ENCODE data around the gene AHNAK2.

AHNAK2 gene

DNA sequence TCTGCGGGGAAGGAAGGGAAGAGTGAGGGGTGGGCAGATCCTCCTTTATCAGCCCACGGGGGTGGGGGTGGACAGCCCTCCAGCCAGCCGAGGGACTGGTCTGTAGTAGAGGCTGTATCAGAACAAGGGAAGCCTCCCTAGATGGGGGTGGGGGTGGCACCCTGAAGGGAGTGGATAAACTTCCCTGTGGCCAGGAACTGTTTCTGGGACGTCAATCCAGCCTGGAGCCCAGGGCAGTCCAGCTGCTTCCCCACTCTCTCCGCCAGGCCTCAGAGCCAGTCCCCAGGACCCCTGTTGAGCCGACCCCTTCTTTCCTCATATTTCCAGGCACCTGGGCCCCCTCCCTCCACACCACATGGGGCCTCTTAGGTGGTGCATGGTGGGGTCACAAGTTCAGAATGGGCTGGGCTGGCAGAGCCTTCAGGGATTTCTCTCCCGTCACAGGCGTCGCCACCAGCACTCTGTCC is 46.8 kb downstream of the AHNAK2 start:
- no peak overlapping the region for H3K4me3 ChIP-seq (ENCODE audit: low read length)
- H3K9ac ChIP-seq (ENCODE audit: low read length): no peak overlapping the region
- TF ChIP-seq EZH2phosphoT487 (IDR thresholded peaks at IDR 0.05; ENCODE audit: low read length) (no peak), EZH2 (optimal IDR thresholded peaks at IDR 0.05; ENCODE audit: low read depth, low read length) (no peak), CTCF (IDR thresholded peaks at IDR 0.05; ENCODE audit: low read length) (no peak)
- DNase-seq: no peak
- H2AFZ ChIP-seq (ENCODE audit: low read length): no peak overlapping the region
- H3F3A ChIP-seq (ENCODE audit: insufficient read depth, low read length): no peaks in the 10 kb centered on the region
- H3K27ac ChIP-seq (ENCODE audit: low read length): no peak overlapping the region
- no peaks in the 10 kb centered on the region for H4K20me1 ChIP-seq (ENCODE audit: insufficient read depth, low read length)
- H3K9me3 ChIP-seq (replicated peaks; ENCODE audit: insufficient read depth, low read length): no peaks in the 10 kb centered on the region
- no peak overlapping the region for H3K4me2 ChIP-seq (ENCODE audit: low read depth, low read length)
- H3K27me3 ChIP-seq (replicated peaks; ENCODE audit: insufficient read depth, low read length): 0 out of 2 replicates have a peak, but pooled peaks cover 6% of the 10 kb centered on the region
- H3K79me2 ChIP-seq (ENCODE audit: low read length): no peaks in the 10 kb centered on the region
- peaks cover 11% of the 10 kb centered on the region for H3K4me1 ChIP-seq (ENCODE audit: low read length)
- H3K9me2 ChIP-seq (replicated peaks; ENCODE audit: insufficient read depth, low read length): no peaks in the 10 kb centered on the region
- no peaks in the 10 kb centered on the region for H3K36me3 ChIP-seq (replicated peaks; ENCODE audit: insufficient read depth, low read length)

DNA sequence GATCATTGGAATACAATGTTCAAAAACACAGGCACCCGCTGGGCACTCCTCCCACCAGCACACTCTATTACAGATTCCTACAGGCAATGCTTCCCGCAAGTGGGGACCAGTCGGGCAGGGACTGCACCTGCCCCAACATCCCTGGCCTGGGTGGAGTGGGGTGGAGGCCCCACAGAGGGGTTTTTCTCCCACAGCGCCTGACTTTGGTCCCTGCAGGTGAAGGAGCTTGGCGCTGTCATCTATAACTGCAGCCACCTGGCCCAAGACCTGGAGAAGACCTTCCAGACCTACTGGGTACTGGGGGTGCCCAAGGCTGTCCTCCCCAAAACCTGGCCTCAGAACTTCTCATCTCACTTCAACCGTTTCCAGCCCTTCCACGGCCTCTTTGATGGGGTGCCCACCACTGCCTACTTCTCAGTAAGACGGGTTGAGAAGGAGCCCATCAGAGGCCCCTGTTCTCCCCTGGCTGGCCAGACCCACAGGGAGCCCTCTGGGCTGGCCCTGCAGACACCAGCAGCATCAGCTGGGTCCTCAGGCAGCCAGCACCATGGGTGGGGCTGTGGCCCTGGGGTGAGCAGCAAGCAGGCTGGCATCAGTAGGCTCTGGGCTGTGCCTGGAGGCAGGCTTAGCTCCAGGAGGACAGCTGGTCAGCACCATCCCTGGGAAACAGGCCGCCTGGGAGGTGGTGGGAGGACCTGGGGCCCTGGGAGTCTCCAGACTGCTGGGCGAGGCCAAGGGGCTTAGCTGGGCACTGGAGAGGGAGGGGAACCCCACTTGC is 47.5 kb downstream of the AHNAK2 start:
- Histone ChIP-seq H4K20me1 (ENCODE audit: insufficient read depth, low read length) (no peaks in the 10 kb centered on the region), H3K4me2 (ENCODE audit: low read depth, low read length) (no peak overlapping the region), H3K9me3 (replicated peaks; ENCODE audit: insufficient read depth, low read length) (no peaks in the 10 kb centered on the region), H3K36me3 (replicated peaks; ENCODE audit: insufficient read depth, low read length) (no peaks in the 10 kb centered on the region), H3K79me2 (ENCODE audit: low read length) (no peaks in the 10 kb centered on the region), H3K27ac (ENCODE audit: low read length) (no peak overlapping the region), H3K9ac (ENCODE audit: low read length) (no peak overlapping the region), H2AFZ (ENCODE audit: low read length) (no peak overlapping the region), H3K9me2 (replicated peaks; ENCODE audit: insufficient read depth, low read length) (no peaks in the 10 kb centered on the region), H3F3A (ENCODE audit: insufficient read depth, low read length) (no peaks in the 10 kb centered on the region), H3K4me3 (ENCODE audit: low read length) (no peak overlapping the region), H3K4me1 (ENCODE audit: low read length) (peaks cover 17% of the 10 kb centered on the region), H3K27me3 (replicated peaks; ENCODE audit: insufficient read depth, low read length) (0 out of 2 replicates have a peak, but pooled peaks cover 6% of the 10 kb centered on the region)
- no peak for DNase-seq
- no peak for TF ChIP-seq EZH2phosphoT487 (IDR thresholded peaks at IDR 0.05; ENCODE audit: low read length)
- TF ChIP-seq CTCF (IDR thresholded peaks at IDR 0.05; ENCODE audit: low read length): no peak
- no peak for TF ChIP-seq EZH2 (optimal IDR thresholded peaks at IDR 0.05; ENCODE audit: low read depth, low read length)

- Histone ChIP-seq H3K9ac (ENCODE audit: low read length) (no peak overlapping the region), H3K27me3 (replicated peaks; ENCODE audit: insufficient read depth, low read length) (0 out of 2 replicates have a peak, but pooled peaks cover 3% of the 10 kb centered on the region), H2AFZ (ENCODE audit: low read length) (no peak overlapping the region), H3K27ac (ENCODE audit: low read length) (no peak overlapping the region), H3F3A (ENCODE audit: insufficient read depth, low read length) (no peaks in the 10 kb centered on the region), H3K4me3 (ENCODE audit: low read length) (no peak overlapping the region), H3K79me2 (ENCODE audit: low read length) (no peaks in the 10 kb centered on the region), H3K9me3 (replicated peaks; ENCODE audit: insufficient read depth, low read length) (no peaks in the 10 kb centered on the region), H3K36me3 (replicated peaks; ENCODE audit: insufficient read depth, low read length) (no peaks in the 10 kb centered on the region), H3K4me1 (ENCODE audit: low read length) (peaks cover 19% of the 10 kb centered on the region), H4K20me1 (ENCODE audit: insufficient read depth, low read length) (no peaks in the 10 kb centered on the region), H3K4me2 (ENCODE audit: low read depth, low read length) (no peak overlapping the region), H3K9me2 (replicated peaks; ENCODE audit: insufficient read depth, low read length) (no peaks in the 10 kb centered on the region)
- DNase-seq: no peak
- no peak for TF ChIP-seq EZH2phosphoT487 (IDR thresholded peaks at IDR 0.05; ENCODE audit: low read length)
- TF ChIP-seq EZH2 (optimal IDR thresholded peaks at IDR 0.05; ENCODE audit: low read depth, low read length): no peak
- no peak for TF ChIP-seq CTCF (IDR thresholded peaks at IDR 0.05; ENCODE audit: low read length)
Observed at GRCh38 chr14:104929268-104930230, 48.6 kb downstream of the AHNAK2 start.

Measured in MM.1S (cell line).